GM10248 (cell line): ENCODE data around the gene CNN1.
"Not testable (repeated sequence)": the region's sequence is repeated elsewhere in the genome, so short reads cannot be mapped to it uniquely, and the experiment has no call there.

Experiments
- CTCF ChIA-PET: fragments of 300-600 bp; sonication (Branson Sonifier 250); formaldehyde crosslinking; extraction: SDS; loops from one replicate; lab custom pipeline; 2021; ENCODE audit warnings: antibody characterized with exemption; lab: Yijun Ruan, JAX
- POLR2A ChIA-PET: fragments of 350-650 bp; sonication (Branson Sonifier 250); formaldehyde crosslinking; extraction: SDS; loops from one replicate; lab custom pipeline; 2020; ENCODE audit warnings: antibody characterized with exemption; lab: Yijun Ruan, JAX
- DNase-seq: peaks from one replicate; pipeline ENCODE4 v3.0.0; 2012; ENCODE audit errors: extremely low spot score
- TF ChIP-seq, protein P1 (sequence below): IDR thresholded peaks from 2 replicates; pipeline ENCODE4 v1.5.1; 2012; ENCODE audit warnings: mild to moderate bottlenecking, low read depth; ENCODE audit errors: extremely low read depth, missing control alignments, control extremely low read depth

CNN1 gene

GRCh38 chr19:11597202-11598102, 58.8 kb downstream of the CNN1 start, which contains the start of gene ZNF627:
Gene ZNF627 (plus strand): TSS chr19:11597483. CDS start chr19:11597628, 145 bp downstream.
- peak; percentile 98 for DNase-seq
- ChIA-PET POLR2A (interaction anchor here (0.7 kb wide), 1 partner anchor 104 kb away, joined by 6 read pairs; no protein-coding TSS in a partner anchor), CTCF (interaction anchor here (0.9 to 1.4 kb wide), 2 partner anchors 11 to 103 kb away, joined by 3 to 5 read pairs; no protein-coding TSS in a partner anchor)
- TF ChIP-seq, protein P1, sequence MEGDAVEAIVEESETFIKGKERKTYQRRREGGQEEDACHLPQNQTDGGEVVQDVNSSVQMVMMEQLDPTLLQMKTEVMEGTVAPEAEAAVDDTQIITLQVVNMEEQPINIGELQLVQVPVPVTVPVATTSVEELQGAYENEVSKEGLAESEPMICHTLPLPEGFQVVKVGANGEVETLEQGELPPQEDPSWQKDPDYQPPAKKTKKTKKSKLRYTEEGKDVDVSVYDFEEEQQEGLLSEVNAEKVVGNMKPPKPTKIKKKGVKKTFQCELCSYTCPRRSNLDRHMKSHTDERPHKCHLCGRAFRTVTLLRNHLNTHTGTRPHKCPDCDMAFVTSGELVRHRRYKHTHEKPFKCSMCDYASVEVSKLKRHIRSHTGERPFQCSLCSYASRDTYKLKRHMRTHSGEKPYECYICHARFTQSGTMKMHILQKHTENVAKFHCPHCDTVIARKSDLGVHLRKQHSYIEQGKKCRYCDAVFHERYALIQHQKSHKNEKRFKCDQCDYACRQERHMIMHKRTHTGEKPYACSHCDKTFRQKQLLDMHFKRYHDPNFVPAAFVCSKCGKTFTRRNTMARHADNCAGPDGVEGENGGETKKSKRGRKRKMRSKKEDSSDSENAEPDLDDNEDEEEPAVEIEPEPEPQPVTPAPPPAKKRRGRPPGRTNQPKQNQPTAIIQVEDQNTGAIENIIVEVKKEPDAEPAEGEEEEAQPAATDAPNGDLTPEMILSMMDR, result no peak

GRCh38 chr19:11598103-11598483, 59.4 kb downstream of the CNN1 start:
- ChIA-PET CTCF (interaction anchor here (0.9 kb wide), 1 partner anchor 102 kb away, joined by 3 read pairs; no protein-coding TSS in a partner anchor), POLR2A (no interaction called here)
- DNase-seq, result no peak
- TF ChIP-seq, protein P1, result no peak

DNA sequence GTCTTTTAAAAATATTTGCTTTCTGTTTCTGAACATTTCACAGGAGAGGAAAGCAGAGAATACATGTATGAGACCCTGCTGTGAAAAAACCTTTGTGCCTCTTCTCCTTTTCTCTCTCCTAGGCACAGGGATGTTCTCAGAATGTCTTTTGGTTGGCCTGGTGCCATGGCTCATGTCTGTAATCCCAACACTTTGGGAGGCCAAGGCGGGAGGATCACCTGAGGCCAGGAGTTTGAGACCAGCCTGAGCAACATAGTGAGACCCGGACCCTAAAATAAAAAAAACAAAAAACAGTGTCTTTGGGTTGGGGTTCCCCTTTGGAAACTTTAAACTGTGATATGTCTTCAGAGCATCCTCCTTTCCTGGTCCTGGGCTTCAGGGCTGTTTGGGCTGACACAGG, 60.1 kb downstream of the CNN1 start:
- ChIA-PET POLR2A (no interaction called here), CTCF (no interaction called here)
- DNase-seq, result no peak
- TF ChIP-seq, protein P1, result no peak

DNA sequence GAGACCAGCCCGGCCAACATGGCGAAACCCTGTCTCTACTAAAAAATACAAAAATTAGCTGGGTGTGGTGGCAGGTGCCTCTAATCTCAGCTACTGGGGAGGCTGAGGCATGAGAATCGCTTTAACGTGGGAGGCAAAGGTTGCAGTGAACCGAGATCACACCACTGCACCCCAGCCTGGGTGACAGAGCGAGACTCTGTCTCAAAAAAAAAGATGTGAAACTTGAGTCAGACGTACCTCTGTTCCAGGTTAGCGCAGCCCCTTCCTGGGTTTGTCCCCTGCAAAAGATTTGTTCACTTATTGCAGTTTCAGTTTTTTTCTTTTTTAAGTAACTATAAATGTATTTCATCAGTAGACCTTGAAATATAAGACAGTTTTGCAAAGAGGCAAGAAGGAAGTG, 61.1 kb downstream of the CNN1 start:
- CTCF ChIA-PET, result interaction anchor here (1.3 kb wide), 1 partner anchor 11 kb away, joined by 3 read pairs; no protein-coding TSS in a partner anchor
- DNase-seq, POLR2A ChIA-PET: not testable (repeated sequence)
